Activated T-helper 2 cell treated with anti-CD3 and anti-CD28 coated beads, Interferon-gamma antibody, Interleukin-2, Interleukin-4, amounts not matched to agents 10 μg/mL and 5 μg/mL and 100 μg/mL, durations not matched to agents 14 hours and 24 hours and 36 hours (primary cell): Measurements from ENCODE around the gene PRPF6. TPM values are rescaled to one million over a fixed set of nuclear protein-coding genes. Genes with fewer than 3 reads are reported as not detected.
A peak's percentile ranks its signal among the peaks of the same experiment; 100 is the strongest.

Source experiments
- DNase-seq: peaks from one replicate; pipeline ENCODE4 v3.0.0; 2021; ENCODE audit warnings: low spot score
- H3K27ac Mint-ChIP-seq: one replicate; pipeline ENCODE4 v1.8.0; 2021; ENCODE audit warnings: mixed read lengths
- H3K27me3 Mint-ChIP-seq: one replicate; pipeline ENCODE4 v1.8.0; 2021; ENCODE audit warnings: low read depth, mixed read lengths
- H3K36me3 Mint-ChIP-seq: one replicate; pipeline ENCODE4 v1.8.0; 2021; ENCODE audit warnings: low read depth, mixed read lengths
- H3K4me1 Mint-ChIP-seq: one replicate; pipeline ENCODE4 v1.8.0; 2021; ENCODE audit warnings: low read depth, mixed read lengths
- H3K4me3 Mint-ChIP-seq: one replicate; pipeline ENCODE4 v1.8.0; 2021; ENCODE audit warnings: low read depth, mild to moderate bottlenecking, moderate library complexity, mixed read lengths
- H3K9me3 Mint-ChIP-seq: one replicate; pipeline ENCODE4 v1.8.0; 2021; ENCODE audit warnings: mixed read lengths
- intact Hi-C: fragments of 100-400 bp; cut with micrococcal nuclease; formaldehyde crosslinking; loops from one replicate; pipeline ENCODE4 v1.15.1; 2023
- total RNA-seq: library from RNA; stranded (reverse); gene quantifications from 2 replicates; pipeline ENCODE4 v1.2.3, GENCODE V29; 2022

Gene PRPF6
- total RNA-seq, 1 donor from 2014 or later = 70.3 TPM

DNA sequence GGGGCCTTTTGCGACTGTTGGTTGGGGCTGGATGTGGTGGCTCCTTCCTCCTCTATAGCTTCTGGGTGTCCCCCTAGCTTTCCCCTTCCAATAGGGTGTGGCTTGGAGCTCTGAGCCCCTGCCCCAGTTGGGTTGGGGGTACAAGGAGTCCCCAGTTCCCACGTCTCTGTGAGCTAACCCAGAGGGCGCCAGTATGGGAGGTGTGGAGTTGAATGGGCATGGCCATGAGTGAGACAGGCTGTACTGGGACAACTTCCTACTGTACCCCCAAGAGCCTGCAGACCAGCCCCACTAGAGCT is 56.2 kb downstream of the PRPF6 start:
- H3K4me3 Mint-ChIP-seq = peak overlapping the region; percentile 74
- peak overlapping the region; percentile 63 for H3K27ac Mint-ChIP-seq
- intact Hi-C loops = loop anchor here (10.0 kb wide), 1 partner anchor 142 kb away; the partner anchor contains the start of gene DNAJC5
- no peaks in the 10 kb centered on the region for H3K27me3 Mint-ChIP-seq
- no peaks in the 10 kb centered on the region for H3K9me3 Mint-ChIP-seq
- DNase-seq = no peak
- peaks cover 37% of the 10 kb centered on the region for H3K4me1 Mint-ChIP-seq
- peaks cover 13% of the 10 kb centered on the region for H3K36me3 Mint-ChIP-seq

DNA sequence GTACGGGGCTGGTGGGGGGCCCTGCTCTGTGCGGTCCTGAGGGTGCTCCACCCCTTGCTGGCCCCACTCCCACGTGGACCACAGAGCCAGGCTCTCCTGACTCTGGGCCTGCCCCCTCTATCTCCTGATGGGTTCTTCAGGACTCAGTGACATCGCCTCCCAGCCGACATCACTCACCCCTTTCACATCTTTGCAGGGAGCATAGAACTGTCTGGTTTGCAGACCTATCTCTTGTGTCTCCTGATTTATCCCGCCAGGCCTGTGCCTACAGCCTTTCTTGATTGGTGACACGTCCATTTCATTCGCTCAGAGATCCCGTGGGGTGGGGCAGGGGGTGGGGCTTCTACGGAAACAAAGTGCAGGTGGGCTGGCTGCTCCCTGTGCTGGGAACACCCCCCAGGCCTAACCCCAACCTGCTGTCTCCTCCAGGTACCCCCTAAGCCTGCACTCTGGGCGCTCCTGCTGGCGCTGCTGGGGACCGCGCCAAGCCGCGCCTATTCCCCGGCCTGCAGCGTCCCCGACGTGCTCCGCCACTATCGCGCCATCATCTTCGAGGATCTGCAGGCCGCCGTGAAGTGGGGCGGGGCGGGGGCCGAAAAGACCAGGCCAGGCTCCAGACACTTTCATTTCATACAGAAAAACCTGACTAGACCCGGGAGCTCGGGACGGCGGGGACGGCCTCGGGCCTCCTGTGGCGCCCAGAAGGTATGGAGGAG is 56.7 kb downstream of the PRPF6 start:
- intact Hi-C loops = loop anchor here (10.0 kb wide), 1 partner anchor 143 kb away; the partner anchor contains the start of gene DNAJC5
- peaks cover 38% of the 10 kb centered on the region for H3K4me1 Mint-ChIP-seq
- no peaks in the 10 kb centered on the region for H3K27me3 Mint-ChIP-seq
- peak overlapping the region; percentile 74 for H3K4me3 Mint-ChIP-seq
- no peaks in the 10 kb centered on the region for H3K9me3 Mint-ChIP-seq
- H3K36me3 Mint-ChIP-seq = peaks cover 10% of the 10 kb centered on the region
- peak overlapping the region; percentile 80 for H3K27ac Mint-ChIP-seq
- no peak for DNase-seq

DNA sequence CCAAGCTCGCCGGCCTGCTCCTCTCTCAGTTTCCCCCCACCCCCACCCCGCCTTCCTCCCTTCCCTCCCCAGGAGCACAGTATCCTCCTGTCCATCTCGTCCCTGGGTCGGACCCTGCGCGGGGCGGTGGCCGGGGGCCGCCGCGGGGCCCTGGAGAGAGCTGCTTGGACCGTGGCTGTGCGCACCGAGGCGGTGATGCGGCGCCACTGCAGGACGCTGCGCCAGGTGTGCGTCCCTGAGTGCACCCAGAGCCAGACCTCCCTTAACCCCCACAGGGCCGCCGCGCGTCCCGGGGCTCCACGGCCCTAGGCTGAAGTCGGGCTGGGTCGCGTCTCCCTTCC is 57.3 kb downstream of the PRPF6 start:
- DNase-seq = no peak
- intact Hi-C loops = loop anchor here (10.0 kb wide), 1 partner anchor 143 kb away; the partner anchor contains the start of gene DNAJC5
- H3K27ac Mint-ChIP-seq = no peak overlapping the region
- H3K4me1 Mint-ChIP-seq = peaks cover 38% of the 10 kb centered on the region
- peaks cover 10% of the 10 kb centered on the region for H3K36me3 Mint-ChIP-seq
- H3K4me3 Mint-ChIP-seq = peak overlapping the region; percentile 74
- H3K9me3 Mint-ChIP-seq = no peaks in the 10 kb centered on the region
- no peaks in the 10 kb centered on the region for H3K27me3 Mint-ChIP-seq

DNA sequence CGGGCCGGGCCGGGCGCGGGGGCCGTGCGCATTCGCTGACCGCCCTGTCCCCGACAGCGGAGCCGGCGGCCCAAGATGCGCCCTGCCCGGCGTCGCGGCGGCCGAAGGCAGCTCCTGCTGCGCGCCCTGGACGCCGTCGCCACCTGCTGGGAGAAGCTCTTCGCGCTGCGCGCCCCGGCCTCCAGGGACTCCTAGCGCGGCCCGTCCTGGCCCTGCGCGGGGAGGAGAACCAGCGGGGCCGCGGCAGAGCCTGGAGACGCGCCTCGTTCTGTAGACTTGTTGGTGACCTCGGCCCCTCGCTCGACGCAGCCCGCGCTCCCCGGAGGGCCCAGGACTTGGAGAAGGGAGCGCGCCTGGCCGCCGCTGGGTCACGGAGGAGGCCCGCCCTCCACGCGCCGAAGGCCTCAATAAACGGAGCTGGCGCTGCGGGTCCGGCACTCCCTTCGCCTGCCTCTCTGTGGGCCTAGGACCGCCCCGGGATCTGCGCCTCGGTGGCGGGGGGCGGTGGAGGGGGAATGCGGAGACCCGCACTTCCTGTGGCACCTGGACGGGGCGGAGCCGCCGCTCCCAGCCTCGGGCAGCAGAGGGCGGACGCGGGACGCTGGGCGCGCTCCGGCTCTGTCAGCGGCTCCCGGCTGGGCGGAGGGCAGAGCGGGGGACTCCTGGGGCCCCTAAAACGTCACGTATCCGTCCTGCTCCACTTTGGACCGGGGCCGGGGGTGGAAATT is 57.8 kb downstream of the PRPF6 start:
- peak overlapping the region; percentile 66 for H3K4me3 Mint-ChIP-seq
- peaks cover 9% of the 10 kb centered on the region for H3K36me3 Mint-ChIP-seq
- H3K27ac Mint-ChIP-seq = no peak overlapping the region
- intact Hi-C loops = loop anchor here (1.0 to 10.0 kb wide), 2 partner anchors 58 to 144 kb away; partner anchors contain the start of gene DNAJC5
- H3K4me1 Mint-ChIP-seq = peaks cover 38% of the 10 kb centered on the region
- H3K9me3 Mint-ChIP-seq = no peaks in the 10 kb centered on the region
- no peaks in the 10 kb centered on the region for H3K27me3 Mint-ChIP-seq
- peak; percentile 73 for DNase-seq

DNA sequence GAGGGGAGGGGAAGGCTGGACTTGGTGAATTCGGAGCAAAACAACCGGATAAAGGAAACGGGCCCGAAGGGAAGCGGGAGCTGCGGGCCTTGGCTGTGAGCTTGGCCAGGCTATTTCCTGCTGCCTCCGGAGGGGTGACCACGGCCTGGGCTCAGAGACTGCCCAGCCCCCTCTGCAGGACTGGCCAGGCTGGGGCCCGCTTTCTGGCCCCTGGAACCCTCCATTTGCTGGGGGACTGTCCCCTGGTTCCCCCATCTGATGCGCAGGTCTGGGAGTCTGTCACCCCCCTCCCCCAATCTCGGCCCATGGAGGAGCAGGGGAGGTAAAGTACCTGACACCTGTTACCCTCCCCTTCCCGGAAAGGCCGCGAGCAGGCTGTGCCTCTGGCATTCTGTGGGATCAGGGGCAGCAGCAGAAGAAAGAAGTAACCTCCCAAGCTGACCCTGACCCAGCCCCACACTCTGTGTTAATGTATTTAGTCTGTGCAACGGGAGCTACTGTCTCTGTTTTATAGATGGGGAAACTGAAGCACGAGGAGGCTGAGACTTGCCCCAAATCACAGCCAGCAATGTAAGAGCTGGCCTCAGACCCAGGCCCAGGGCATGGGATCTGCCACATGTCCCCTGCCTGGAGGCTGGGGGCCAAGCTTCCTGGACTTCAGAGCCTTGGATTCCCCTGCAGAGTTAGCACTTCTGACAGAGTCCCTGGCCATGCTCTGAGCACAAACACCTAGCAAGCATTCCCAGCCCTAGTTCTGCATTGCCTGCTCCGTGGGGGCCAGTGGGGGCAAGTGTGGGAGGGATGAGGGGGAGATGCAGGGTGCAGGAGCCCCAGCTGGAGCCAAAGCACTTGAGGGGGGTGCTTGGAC is 58.6 kb downstream of the PRPF6 start:
- H3K36me3 Mint-ChIP-seq = peaks cover 3% of the 10 kb centered on the region
- peaks cover 33% of the 10 kb centered on the region for H3K4me1 Mint-ChIP-seq
- H3K27me3 Mint-ChIP-seq = no peaks in the 10 kb centered on the region
- DNase-seq = no peak
- peak overlapping the region; percentile 4 for H3K27ac Mint-ChIP-seq
- intact Hi-C loops = loop anchor here (1.0 to 10.0 kb wide), 2 partner anchors 59 to 145 kb away; partner anchors contain the start of gene DNAJC5
- peak overlapping the region; percentile 64 for H3K4me3 Mint-ChIP-seq
- no peaks in the 10 kb centered on the region for H3K9me3 Mint-ChIP-seq

DNA sequence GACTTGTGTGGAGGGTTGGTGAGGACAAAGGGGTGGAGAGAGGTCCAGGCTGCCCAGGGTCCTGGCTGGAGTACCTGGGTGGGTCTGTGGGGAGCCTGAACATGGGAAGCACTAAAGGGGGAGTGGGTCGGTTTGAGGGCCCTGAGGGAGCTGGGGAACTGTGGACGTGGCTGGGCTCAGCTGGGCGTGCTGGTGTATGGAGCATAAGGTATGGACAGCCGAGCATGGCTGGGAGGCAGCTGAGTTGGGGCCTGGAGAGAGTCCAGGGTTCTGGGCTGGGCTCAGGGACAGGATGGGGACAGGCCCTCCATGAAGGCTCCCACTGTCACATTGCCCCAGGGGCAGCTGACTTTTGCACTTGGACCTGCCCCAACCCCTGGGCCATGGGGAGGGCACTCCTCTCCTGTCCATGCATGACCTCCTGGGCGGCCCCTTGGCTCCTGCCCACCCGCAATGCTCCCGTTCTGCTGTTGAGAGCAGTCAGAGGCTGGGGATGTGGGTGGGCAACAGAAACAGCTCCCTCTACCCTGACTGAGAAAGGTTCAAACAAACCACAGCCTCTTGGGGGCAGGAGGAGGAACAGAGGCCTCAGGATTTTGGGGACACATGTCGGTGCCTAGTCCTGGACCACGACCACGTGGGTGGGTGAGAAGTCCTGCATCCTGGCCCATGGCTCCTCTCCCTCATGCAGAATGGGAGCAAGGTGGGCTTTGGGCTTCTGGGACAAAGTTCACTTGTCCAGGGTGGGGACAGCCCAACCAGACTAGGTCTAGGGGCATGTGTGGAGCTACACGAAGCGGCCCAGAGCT is 59.5 kb downstream of the PRPF6 start:
- Mint-ChIP-seq H3K9me3 (no peaks in the 10 kb centered on the region), H3K4me1 (peaks cover 25% of the 10 kb centered on the region), H3K27me3 (no peaks in the 10 kb centered on the region), H3K4me3 (no peak overlapping the region), H3K27ac (no peak overlapping the region), H3K36me3 (peaks cover under 1% of the 10 kb centered on the region)
- intact Hi-C loops = no loop called here
- DNase-seq = no peak

DNA sequence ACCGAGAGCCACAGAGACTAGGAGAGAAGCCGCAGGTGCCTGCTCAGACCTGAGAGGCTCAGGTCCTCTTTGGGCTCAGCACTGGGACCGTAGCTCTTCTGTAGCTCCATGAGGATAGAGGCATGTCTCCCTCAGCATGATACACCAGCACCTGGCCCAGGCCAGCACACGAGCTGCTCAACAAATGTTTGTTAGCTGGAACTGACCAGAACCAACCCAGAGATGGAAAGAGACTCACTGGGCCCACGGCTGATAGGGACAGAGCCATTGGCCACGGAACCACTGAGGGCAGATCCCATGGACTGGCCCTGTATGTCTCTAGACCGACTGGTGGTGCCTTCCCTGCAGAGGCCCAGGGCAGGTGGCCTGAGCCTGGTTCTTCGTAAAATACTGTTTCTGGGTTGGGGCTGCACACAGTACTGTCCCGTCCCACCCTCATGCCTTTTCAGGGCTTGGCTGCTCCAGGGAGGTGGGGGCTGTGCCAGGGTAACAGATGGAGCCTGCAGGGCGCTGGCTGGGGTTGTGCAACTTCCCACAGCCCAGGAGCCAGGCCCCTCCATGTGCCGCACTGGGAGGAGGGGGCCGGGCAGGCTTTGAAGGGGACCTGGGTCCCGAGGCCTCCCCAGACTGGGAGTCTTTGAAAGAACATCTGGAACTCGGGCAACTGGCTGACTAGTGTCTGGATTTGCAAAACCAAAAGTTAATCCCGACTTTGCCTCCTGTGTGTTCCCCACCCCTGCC is 60.3 kb downstream of the PRPF6 start:
- Mint-ChIP-seq H3K27me3 (peaks cover 4% of the 10 kb centered on the region), H3K9me3 (no peaks in the 10 kb centered on the region), H3K4me1 (peaks cover 25% of the 10 kb centered on the region), H3K27ac (peak overlapping the region; percentile 31), H3K4me3 (peak overlapping the region; percentile 57), H3K36me3 (no peaks in the 10 kb centered on the region)
- no peak for DNase-seq
- intact Hi-C loops = no loop called here

DNA sequence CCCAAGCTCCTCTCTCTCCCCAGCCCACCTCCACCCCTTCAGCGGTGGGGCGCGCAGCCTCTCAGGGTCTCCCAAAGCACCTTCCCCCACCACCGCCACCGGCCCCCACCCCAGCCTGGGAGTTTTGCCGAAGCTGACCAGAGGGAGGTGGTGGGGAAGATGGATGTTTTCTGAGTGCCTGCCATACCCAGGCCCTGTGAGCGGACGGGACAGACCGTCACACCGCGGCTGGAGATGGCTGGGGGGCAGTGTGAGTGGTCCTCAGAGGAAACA is 60.8 kb downstream of the PRPF6 start:
- intact Hi-C loops = no loop called here
- H3K36me3 Mint-ChIP-seq = no peaks in the 10 kb centered on the region
- H3K27ac Mint-ChIP-seq = no peak overlapping the region
- H3K4me1 Mint-ChIP-seq = peaks cover 20% of the 10 kb centered on the region
- H3K27me3 Mint-ChIP-seq = peaks cover 7% of the 10 kb centered on the region
- H3K9me3 Mint-ChIP-seq = no peaks in the 10 kb centered on the region
- no peak for DNase-seq
- H3K4me3 Mint-ChIP-seq = peak overlapping the region; percentile 21

DNA sequence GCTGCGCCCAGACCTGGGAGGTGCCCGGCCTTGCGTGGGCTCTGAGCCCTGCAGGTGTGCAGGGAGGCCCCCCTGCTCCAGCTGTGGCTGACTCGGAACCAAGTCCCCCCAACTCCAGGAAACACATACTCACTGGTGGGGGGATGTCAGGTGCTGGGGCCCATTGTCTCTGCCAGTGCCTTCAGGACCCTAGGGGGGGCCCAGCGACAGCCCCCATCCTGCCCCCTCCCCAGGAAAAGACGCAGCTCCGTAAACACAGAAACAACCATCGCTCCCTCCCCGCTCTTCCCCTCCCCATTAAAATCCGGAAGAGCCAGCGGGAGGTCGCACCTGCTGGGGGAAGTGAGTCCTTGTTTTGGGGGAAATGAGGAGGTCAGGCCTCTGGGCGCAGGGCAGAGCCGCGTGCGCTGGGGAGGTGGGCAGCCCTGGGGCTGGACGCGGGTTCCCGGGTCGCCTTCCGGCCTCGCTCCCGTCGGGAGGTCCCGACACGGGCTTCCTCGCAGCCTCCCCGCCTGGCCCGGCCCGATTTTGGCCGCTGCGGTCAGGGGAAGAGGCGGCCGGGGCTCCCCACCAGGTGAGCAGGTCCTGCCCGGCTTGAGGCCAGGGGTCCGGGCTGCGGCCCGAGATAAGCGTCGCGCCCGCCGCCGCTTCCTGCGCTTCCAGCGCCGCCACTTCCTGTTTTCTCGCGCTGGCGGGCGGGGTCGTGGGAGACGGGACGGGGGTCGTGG is 61.3 kb downstream of the PRPF6 start:
- Mint-ChIP-seq H3K27ac (peak overlapping the region; percentile 69), H3K36me3 (no peaks in the 10 kb centered on the region), H3K4me3 (peak overlapping the region; percentile 72), H3K4me1 (peaks cover 15% of the 10 kb centered on the region), H3K27me3 (peaks cover 12% of the 10 kb centered on the region), H3K9me3 (no peaks in the 10 kb centered on the region)
- intact Hi-C loops = no loop called here
- no peak for DNase-seq

DNA sequence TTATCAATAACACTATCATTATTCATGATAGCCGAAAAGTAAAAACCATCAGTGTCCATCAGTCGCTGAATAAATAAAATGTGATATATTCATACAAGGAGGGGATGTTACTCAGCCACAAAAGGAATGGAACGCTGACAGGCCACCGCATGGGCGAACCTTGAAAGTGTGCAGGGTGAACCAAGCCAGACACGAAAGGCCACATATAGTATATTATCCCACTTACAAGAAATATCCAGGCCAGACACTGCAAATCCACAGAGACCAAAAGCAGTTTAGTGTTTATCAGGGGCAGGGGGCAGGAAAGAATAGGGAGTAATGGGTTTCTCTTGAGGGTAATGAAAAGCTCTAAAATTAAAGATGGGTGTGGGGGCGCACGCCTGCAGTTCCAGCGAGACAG is 62.8 kb downstream of the PRPF6 start:
- peaks cover 19% of the 10 kb centered on the region for H3K27me3 Mint-ChIP-seq
- intact Hi-C loops = no loop called here
- peak overlapping the region; percentile 55 for H3K27ac Mint-ChIP-seq
- H3K4me3 Mint-ChIP-seq = no peak overlapping the region
- no peaks in the 10 kb centered on the region for H3K36me3 Mint-ChIP-seq
- H3K9me3 Mint-ChIP-seq = no peaks in the 10 kb centered on the region
- peaks cover 11% of the 10 kb centered on the region for H3K4me1 Mint-ChIP-seq
- DNase-seq = no peak

DNA sequence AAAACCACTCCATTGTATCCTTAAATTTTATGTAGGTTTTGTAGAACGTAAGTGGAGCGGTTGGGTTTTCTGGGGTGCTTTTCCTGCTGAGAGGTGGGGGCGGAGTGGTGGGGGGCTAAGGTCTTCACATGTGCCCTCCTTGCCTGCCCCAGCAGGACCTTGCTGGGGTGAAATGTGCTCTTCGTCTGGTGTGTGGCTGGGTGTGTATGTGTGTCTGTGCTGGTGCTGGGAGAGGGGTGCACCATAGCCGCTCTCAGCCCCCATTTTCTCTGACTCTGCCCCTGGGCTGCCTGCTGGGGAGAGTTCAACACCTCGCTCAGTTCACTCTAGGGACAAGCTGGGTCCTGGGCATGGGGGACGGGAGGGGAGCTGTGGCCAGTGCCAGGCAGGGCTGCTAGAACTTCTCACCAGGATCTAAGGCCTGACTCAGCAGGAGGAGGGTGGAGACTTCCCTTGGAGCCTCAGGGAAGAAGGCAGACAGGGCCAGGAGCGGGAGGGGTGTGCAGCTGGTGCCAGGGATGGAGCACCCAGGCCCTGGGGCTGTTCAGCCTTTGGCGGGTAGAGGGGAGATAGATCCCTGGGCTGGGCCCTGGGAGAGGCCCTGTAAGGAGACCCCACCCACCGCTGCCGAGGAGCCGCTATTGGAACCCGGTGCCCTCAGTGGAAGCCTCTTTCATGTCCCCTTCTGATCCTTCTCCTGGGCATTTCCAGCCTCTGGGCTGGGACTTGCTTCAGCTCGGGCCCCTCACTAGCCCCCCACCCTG is 63.7 kb downstream of the PRPF6 start:
- Mint-ChIP-seq H3K4me1 (peaks cover 8% of the 10 kb centered on the region), H3K36me3 (no peaks in the 10 kb centered on the region), H3K27me3 (peaks cover 21% of the 10 kb centered on the region), H3K9me3 (no peaks in the 10 kb centered on the region), H3K4me3 (no peak overlapping the region), H3K27ac (no peak overlapping the region)
- DNase-seq = no peak
- intact Hi-C loops = no loop called here
